GM19372 (cell line): ENCODE measurements around the gene ALG9.
A peak's percentile ranks its signal among the peaks of the same experiment; 100 is the strongest.
"Not testable (repeated sequence)": the region's sequence is repeated elsewhere in the genome, so short reads cannot be mapped to it uniquely, and the experiment has no call there.

Experiments
- ATAC-seq: cut with Tn5 transposase; IDR thresholded peaks from one replicate; pipeline ENCODE4 v1.9.1; 2021; ENCODE audit warnings: mild to moderate bottlenecking, low read depth, moderate library complexity; ENCODE audit not compliant: unreplicated experiment

The ALG9 gene

GRCh38 chr11:111772535-111772934, 98.8 kb downstream of the ALG9 start:
- no peak for ATAC-seq

- not testable (repeated sequence) for ATAC-seq
These were observed 100.2 kb downstream of the ALG9 start for GRCh38 chr11:111771205-111771604.

GRCh38 chr11:111770581-111771134, 100.7 kb downstream of the ALG9 start:
- no peak for ATAC-seq

GRCh38 chr11:111766834-111767142, 104.6 kb downstream of the ALG9 start:
- ATAC-seq = peak; percentile 8

- ATAC-seq = peak; percentile 89
These were observed 105.2 kb downstream of the ALG9 start, which contains the start of gene PPP2R1B for GRCh38 chr11:111765984-111766833. TSS of gene PPP2R1B (minus strand) at chr11:111766389. CDS start at chr11:111766361, 28 bp downstream.

GRCh38 chr11:111765320-111765983, 105.9 kb downstream of the ALG9 start:
- peak; percentile 34 for ATAC-seq

- no peak for ATAC-seq
These were observed 106.8 kb downstream of the ALG9 start for GRCh38 chr11:111764621-111765020.

GRCh38 chr11:111762981-111763643, 108.3 kb downstream of the ALG9 start:
- ATAC-seq = no peak

- no peak for ATAC-seq
These were observed 108.9 kb downstream of the ALG9 start for GRCh38 chr11:111762526-111762925.

- ATAC-seq = no peak
These were observed 110.3 kb downstream of the ALG9 start for GRCh38 chr11:111761036-111761435.

GRCh38 chr11:111759778-111760407, 111.5 kb downstream of the ALG9 start:
- no peak for ATAC-seq

- no peak for ATAC-seq
These were observed 112.0 kb downstream of the ALG9 start for GRCh38 chr11:111759376-111759775.

- ATAC-seq = no peak
These were observed 115.3 kb downstream of the ALG9 start for GRCh38 chr11:111756097-111756496.

- ATAC-seq = no peak
These were observed 121.7 kb downstream of the ALG9 start for GRCh38 chr11:111749646-111750045.

GRCh38 chr11:111748035-111748804, 123.2 kb downstream of the ALG9 start:
- ATAC-seq = no peak

GRCh38 chr11:111745719-111746504, 125.5 kb downstream of the ALG9 start:
- ATAC-seq = no peak

- no peak for ATAC-seq
These were observed 127.7 kb downstream of the ALG9 start for GRCh38 chr11:111743700-111744099.

- no peak for ATAC-seq
These were observed 129.6 kb downstream of the ALG9 start for GRCh38 chr11:111741751-111742150.

GRCh38 chr11:111739299-111739698, 132.1 kb downstream of the ALG9 start:
- ATAC-seq = no peak
